ENCODE measurements around the gene STX10.
"Not testable (repeated sequence)": the region's sequence is repeated elsewhere in the genome, so short reads cannot be mapped to it uniquely, and the experiment has no call there.

STX10 gene

GRCh38 chr19:13164343-13165161 lies 14.4 kb upstream of the STX10 start:
- no peak for DNase-seq

- peak in 1 of 4 experiments; percentile 9 for DNase-seq
Measured at GRCh38 chr19:13163609-13164342, 13.6 kb upstream of the STX10 start.

- DNase-seq, result peak; percentile 52 to 68 (median 57)
Measured at GRCh38 chr19:13162724-13163608, 12.8 kb upstream of the STX10 start.

DNA sequence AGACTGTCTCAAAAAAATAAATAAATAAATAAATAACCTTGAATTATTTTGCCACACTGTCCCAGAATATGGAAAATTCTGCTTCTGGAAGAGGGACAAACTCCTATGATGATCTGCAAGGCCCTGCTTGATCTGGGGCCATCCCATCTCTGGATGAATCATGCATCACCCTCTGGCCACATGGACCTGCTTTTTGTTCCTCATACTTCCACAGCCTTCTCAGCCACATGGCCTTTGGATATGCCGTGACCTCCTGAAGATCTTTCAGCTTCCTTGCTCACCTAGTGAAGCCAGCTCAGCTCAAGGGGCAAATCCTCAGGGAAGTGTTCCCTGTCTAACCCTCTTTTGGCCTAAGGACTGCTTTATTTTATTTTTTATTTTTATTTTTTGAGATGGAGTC lies 10.4 kb upstream of the STX10 start:
- no peak for DNase-seq

- DNase-seq, result no peak
Measured at GRCh38 chr19:13159713-13160112, 9.5 kb upstream of the STX10 start.

GRCh38 chr19:13155472-13156359 lies 5.5 kb upstream of the STX10 start:
- DNase-seq, result peak in 3 of 4 experiments; percentile 27 to 71 (median 64)

- peak; percentile 46 to 58 (median 53) for DNase-seq
Measured at GRCh38 chr19:13154911-13155471, 4.8 kb upstream of the STX10 start.

GRCh38 chr19:13154241-13154778 lies 4.1 kb upstream of the STX10 start:
- peak in 2 of 4 experiments; percentile 20 to 38 for DNase-seq

DNA sequence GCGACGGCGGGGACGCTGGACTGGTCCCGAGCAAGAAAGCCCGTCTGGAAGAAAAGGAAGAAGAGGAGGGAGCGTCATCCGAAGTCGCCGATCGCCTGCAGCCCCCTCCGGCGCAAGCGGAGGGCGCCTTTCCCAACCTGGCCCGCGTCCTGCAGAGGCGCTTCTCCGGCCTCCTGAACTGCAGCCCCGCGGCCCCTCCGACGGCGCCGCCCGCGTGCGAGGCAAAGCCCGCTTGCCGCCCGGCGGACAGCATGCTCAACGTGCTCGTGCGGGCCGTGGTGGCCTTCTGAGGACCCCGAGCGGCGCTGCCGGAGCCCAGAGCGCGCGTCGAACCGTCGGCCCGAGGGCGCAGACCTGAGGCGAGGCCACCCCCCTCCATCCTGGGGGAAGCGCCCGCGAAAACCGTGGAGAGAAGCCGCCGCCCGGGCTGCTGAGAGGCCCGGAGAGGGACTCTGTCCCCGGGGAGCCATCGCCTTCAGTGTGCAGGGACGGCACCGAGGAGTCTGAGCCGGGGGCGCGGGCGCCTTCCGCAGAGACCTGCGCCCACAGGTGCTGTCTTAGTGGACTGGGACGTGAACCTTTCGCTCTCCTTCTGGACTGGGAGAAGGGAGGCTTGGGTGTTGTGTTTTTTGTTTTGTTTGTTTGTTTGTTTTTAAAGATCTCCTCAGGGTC lies 3.5 kb upstream of the STX10 start:
- no peak for DNase-seq

- DNase-seq, result peak; percentile 92 to 97 (median 95)
Measured at GRCh38 chr19:13152974-13153568, 2.9 kb upstream of the STX10 start.

- DNase-seq, result no peak
Measured at GRCh38 chr19:13152356-13152973, 2.3 kb upstream of the STX10 start.

- DNase-seq, result peak; percentile 86 to 89 (median 88)
Measured at GRCh38 chr19:13151605-13152355, 1.6 kb upstream of the STX10 start.

- no peak for DNase-seq
Measured at GRCh38 chr19:13150931-13151604, 893 bp upstream of the STX10 start.

- DNase-seq, result no peak
Measured at GRCh38 chr19:13149628-13150186, 468 bp downstream of the STX10 start.

DNA sequence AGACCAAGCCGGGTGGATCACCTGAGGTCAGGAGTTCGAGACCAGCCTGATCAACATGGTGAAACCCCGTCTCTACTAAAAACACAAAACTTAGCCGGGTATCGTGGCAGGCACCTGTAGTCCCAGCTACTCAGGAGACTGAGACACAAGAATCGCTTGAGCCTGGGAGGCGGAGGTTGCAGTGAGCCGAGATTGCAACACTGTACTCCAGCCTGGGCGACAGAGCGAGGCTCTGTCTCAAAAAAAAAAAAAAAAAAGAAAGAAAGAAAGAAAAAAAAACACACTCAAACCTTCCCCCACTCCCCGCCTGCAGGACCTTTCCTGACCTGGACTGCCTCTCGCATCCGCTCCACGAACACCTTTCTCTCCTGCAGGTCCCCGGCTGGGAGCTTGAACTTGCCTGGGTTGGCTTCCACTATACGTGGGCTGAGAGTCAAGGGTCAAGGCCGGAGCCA lies 975 bp downstream of the STX10 start:
- DNase-seq, result not testable (repeated sequence)

DNA sequence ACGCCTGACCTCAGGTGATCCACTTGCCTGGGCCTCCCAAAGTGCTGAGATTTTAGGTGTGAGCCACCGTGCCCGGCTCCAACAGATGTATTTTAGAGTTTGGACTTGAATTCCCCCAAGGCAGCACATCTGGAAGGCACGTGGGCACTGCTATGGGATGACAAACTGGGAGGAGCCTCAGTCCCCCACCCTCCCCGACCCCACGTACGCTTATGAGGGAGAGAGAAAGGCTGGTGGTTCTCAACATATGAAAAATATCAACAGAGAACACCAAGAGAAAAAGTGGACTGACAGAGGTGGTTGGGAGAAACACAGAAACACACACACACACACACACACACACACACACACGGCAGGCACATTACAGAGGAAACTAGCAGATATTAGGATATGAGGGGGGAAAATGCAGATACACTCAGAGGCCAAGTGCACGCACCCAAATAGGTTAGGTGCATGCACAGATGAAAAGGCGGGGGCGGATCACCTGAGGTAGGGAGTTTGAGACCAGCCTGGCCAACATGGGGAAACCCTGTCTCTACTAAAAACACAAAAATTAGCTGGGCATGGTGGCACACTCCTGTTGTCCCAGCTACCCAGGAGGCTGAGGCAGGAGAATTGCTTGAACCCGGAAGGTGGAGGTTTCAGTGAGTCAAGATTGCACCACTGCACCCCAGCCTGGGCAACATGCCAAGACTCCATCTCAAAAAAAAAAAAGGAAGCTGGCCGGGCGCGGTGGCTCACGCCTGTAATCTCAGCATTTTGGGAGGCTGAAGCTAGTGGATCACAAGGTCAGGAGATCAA lies 3.2 kb downstream of the STX10 start:
- DNase-seq, result no peak
